K562 (cell line): Measurements from ENCODE around the gene LEPROT. TPM values are rescaled to one million over a fixed set of nuclear protein-coding genes. Genes with fewer than 3 reads are reported as not detected.

Source experiments
- ATAC-seq: fragments of 200-7000 bp; cut with Tn5 transposase; 3 replicates; pipeline ENCODE4 v1.9.1; 2020; ENCODE audit warnings: moderate library complexity
- BruUV-seq: library from RNA; stranded (reverse); fragments of 400-500 nt; replicated peaks from 2 replicates; lab custom pipeline; 2021; lab: Mats Ljungman, UMichigan
- CTCF ChIA-PET: fragments of 300-600 bp; formaldehyde crosslinking; extraction: SDS; loops from one replicate; lab custom pipeline; 2021; ENCODE audit warnings: low intra/inter-chr PET ratio; lab: Yijun Ruan, JAX
- POLR2A ChIA-PET: fragments of 300-600, 350-650 bp; sonication (Branson Sonifier 250); formaldehyde crosslinking; extraction: SDS; loops from one replicate; lab custom pipeline; 2021; ENCODE audit warnings: antibody characterized with exemption, inconsistent platforms; lab: Yijun Ruan, JAX
- DNase-seq, 4 experiments: peaks; one replicate each; pipeline versions ENCODE4 v3.0.0 to v3.0.0-alpha.2; 2011 to 2018; ENCODE audit warnings: low spot score in 3 of 4, mixed read lengths in 3 of 4; ENCODE audit errors: extremely low read depth in 1 of 4
- FAIRE-seq: peaks from 2 replicates; lab custom pipeline; 2011; peaks lifted over from hg19 to GRCh38; lab: Jason Lieb, UNC
- H2AFZ ChIP-seq: 2 replicates; pipeline ENCODE4 v1.6.0; 2011; ENCODE audit warnings: low read depth, low read length, control low read depth, inconsistent platforms
- H3K27ac ChIP-seq: fragments of 200-600 bp; 3 replicates; pipeline ENCODE4 v1.8.0; 2011; ENCODE audit warnings: low read depth, mild to moderate bottlenecking, control low read depth, inconsistent platforms, low read length, moderate library complexity, mixed read lengths; ENCODE audit errors: extremely low read depth
- H3K27me3 ChIP-seq, 2 experiments: fragments of 300-600 bp in 1 of 2; 2 replicates in 1 of 2; 3 replicates in 1 of 2; pipeline versions ENCODE4 v1.6.0 to v1.8.0; 2011; ENCODE audit warnings: inconsistent platforms in 2 of 2, low read length in 2 of 2, mild to moderate bottlenecking in 1 of 2, mixed read lengths in 1 of 2, moderate library complexity in 1 of 2; ENCODE audit not compliant: control insufficient read depth in 2 of 2, insufficient read depth in 2 of 2
- H3K36me3 ChIP-seq: fragments of 300-600 bp; 3 replicates; pipeline ENCODE4 v1.8.0; 2011; ENCODE audit warnings: mild to moderate bottlenecking, low read length, inconsistent platforms; ENCODE audit not compliant: control insufficient read depth, insufficient read depth
- H3K4me1 ChIP-seq, 2 experiments: fragments of 200-600 bp in 1 of 2; replicated peaks in 1 of 2; 2 replicates in 1 of 2; 3 replicates in 1 of 2; pipeline versions ENCODE4 v1.5.1 to v1.8.0; 2011; ENCODE audit warnings: inconsistent platforms in 2 of 2, low read length in 2 of 2, mild to moderate bottlenecking in 1 of 2, mixed read lengths in 1 of 2, moderate library complexity in 1 of 2; ENCODE audit not compliant: control insufficient read depth in 2 of 2, insufficient read depth in 2 of 2
- H3K4me2 ChIP-seq: 2 replicates; pipeline ENCODE4 v1.6.1; 2011; ENCODE audit warnings: low read length, control low read depth, inconsistent platforms, mixed read lengths; ENCODE audit not compliant: insufficient read depth
- H3K4me3 ChIP-seq: fragments of 200-600 bp; sonication (generic), shearing (Covaris generic); 2 replicates; pipeline ENCODE4 v1.5.1; 2016; ENCODE audit warnings: control low read depth, inconsistent platforms
- H3K79me2 ChIP-seq: fragments of 200-600 bp; 3 replicates; pipeline ENCODE4 v1.8.0; 2011; ENCODE audit warnings: low read length, inconsistent platforms; ENCODE audit not compliant: control insufficient read depth, insufficient read depth
- H3K9ac ChIP-seq, 2 experiments: 2 replicates each; pipeline versions ENCODE4 v1.6.0 to v1.6.1; 2011; ENCODE audit warnings: low read depth in 2 of 2, low read length in 2 of 2, control low read depth in 1 of 2, inconsistent platforms in 1 of 2, mild to moderate bottlenecking in 1 of 2, mixed read lengths in 1 of 2; ENCODE audit not compliant: insufficient read depth in 1 of 2
- H3K9me1 ChIP-seq: one replicate; pipeline ENCODE4 v1.6.0; 2011; ENCODE audit warnings: inconsistent platforms, mild to moderate bottlenecking, low read length, moderate library complexity; ENCODE audit not compliant: control insufficient read depth, insufficient read depth
- H3K9me3 ChIP-seq: replicated peaks from 2 replicates; pipeline ENCODE4 v1.5.1; 2011; ENCODE audit warnings: low read depth, low read length, inconsistent platforms; ENCODE audit not compliant: control insufficient read depth, insufficient read depth
- H4K20me1 ChIP-seq: replicated peaks from 2 replicates; pipeline ENCODE4 v1.6.1; 2011; ENCODE audit warnings: low read length, inconsistent platforms, mixed read lengths; ENCODE audit not compliant: control insufficient read depth, insufficient read depth
- ID3 ChIP-seq, 2 experiments: fragments of 250-450 bp in 1 of 2; fragments of 450-650 bp in 1 of 2; sonication (Bioruptor Pico) in 1 of 2; IDR thresholded peaks; 2 replicates each; pipeline versions ENCODE4 v1.6.1 to v1.8.0; 2016 to 2021; ENCODE audit warnings: mild to moderate bottlenecking in 2 of 2, moderate library complexity in 2 of 2, missing compliant biosample characterization in 1 of 2, missing genetic modification characterization in 1 of 2
- POLR3G ChIP-seq: IDR thresholded peaks from 2 replicates; pipeline ENCODE4 v1.6.1; 2011; ENCODE audit not compliant: insufficient read length, insufficient replicate concordance; ENCODE audit errors: extremely low read depth
- ZNF224 ChIP-seq: sonication (generic); formaldehyde crosslinking; IDR thresholded peaks from 2 replicates; pipeline ENCODE4 v1.8.0; 2022; ENCODE audit warnings: mild to moderate bottlenecking, missing genetic modification reagents
- WGBS: fragments of 100-300 bp; shearing (Covaris generic); methylation state at CpG from one replicate; pipeline ENCODE4 v1.1.6; 2016; ENCODE audit warnings: low coverage, mixed read lengths; ENCODE audit not compliant: insufficient coverage; ENCODE audit errors: missing lambda C conversion rate; 5-methylcytosine and 5-hydroxymethylcytosine counted together
- in situ Hi-C: fragments of 300-500 bp; cut with MboI; formaldehyde crosslinking; loops from 4 replicates; pipeline ENCODE4 v1.15.0; 2018; ENCODE audit warnings: inconsistent platforms, mixed read lengths
- intact Hi-C: fragments of 100-400 bp; cut with micrococcal nuclease; formaldehyde crosslinking; loops from 2 replicates; pipeline ENCODE4 v1.14.2; 2022
- polyA plus RNA-seq, 8 experiments: library from polyadenylated mRNA; depleted of rRNA in 4 of 8; stranded (reverse) in 5 of 8; unstranded in 3 of 8; fragments of >200 nt; fragmentation: Nextera tagmentation in 2 of 8; fragmentation: Illumina TruSeq in 1 of 8; extraction: Ambion mirVana in 2 of 8; extraction: Trizol in 1 of 8; gene quantifications; 2 replicates each; pipeline versions ENCODE4 v1.2.1 to v1.2.3, GENCODE V29; 2011 to 2014; ENCODE audit warnings: inconsistent platforms in 1 of 8, missing spikeins in 1 of 8
- total RNA-seq, 7 experiments: library from RNA; depleted of rRNA in 6 of 7; stranded (reverse); fragments of >200 nt in 6 of 7; fragmentation: Illumina TruSeq in 2 of 7; extraction: Trizol in 2 of 7; gene quantifications; 2 replicates each; pipeline versions ENCODE4 v1.2.1 to v1.2.3, GENCODE V29; 2011 to 2021; ENCODE audit warnings: low replicate concordance in 1 of 7

The LEPROT gene
- total and polyA plus RNA-seq, 9 of the 15 experiments (the other 6 are each of a cell fraction or from before 2014, with no cell fraction given) = 28.1 to 97.5 (median 45.8) TPM

GRCh38 chr1:65393928-65394327, 26.5 kb upstream of the LEPROT start:
- no peak for DNase-seq
- no peak overlapping the region for H3K4me2 ChIP-seq
- H3K27ac ChIP-seq = peak overlapping the region; percentile 25; the same call in 2 of the 3 replicates
- ChIA-PET POLR2A (interaction anchor here (0.5 to 3.9 kb wide), 3 partner anchors 10 to 41 kb away, joined by 3 to 11 read pairs (median 10); no protein-coding TSS in a partner anchor), CTCF (no interaction called here)
- H3K79me2 ChIP-seq = no peaks in the 10 kb centered on the region; the same call in 2 of the 3 replicates
- TF ChIP-seq ID3 (CRISPR knock-in tag; IDR thresholded peaks at IDR 0.05) (no peak), ID3 (tag; IDR thresholded peaks at IDR 0.05) (no peak), POLR3G (no peak), ZNF224 (CRISPR knock-in tag) (no peak)
- ATAC-seq = no peak
- in situ Hi-C loops = no loop called here
- no TSS peak for BruUV-seq
- no peak for FAIRE-seq
- no peak overlapping the region for H3K9ac ChIP-seq
- intact Hi-C loops = no loop called here
- no peaks in the 10 kb centered on the region for H3K9me3 ChIP-seq
- no peaks in the 10 kb centered on the region for H3K4me1 ChIP-seq
- no peaks in the 10 kb centered on the region for H3K9me1 ChIP-seq
- no peak overlapping the region for H2AFZ ChIP-seq
- no peaks in the 10 kb centered on the region for H4K20me1 ChIP-seq
- H3K4me3 ChIP-seq = no peak overlapping the region
- peaks cover 98% of the 10 kb centered on the region for H3K36me3 ChIP-seq
- WGBS = 75% methylated on average over 1 of the region's 1 CpG
- H3K27me3 ChIP-seq = no peaks in the 10 kb centered on the region
